Lung microvascular endothelial cell (primary cell): ENCODE results near the gene MRM2. TPM values are rescaled to one million over a fixed set of nuclear protein-coding genes. Genes with fewer than 3 reads are reported as not detected.

ENCODE experiments used
- DNase-seq, 2 donors: peaks; one replicate each; pipeline versions ENCODE4 v3.0.0 to v3.0.0-alpha.2; 2010; ENCODE audit warnings: low read depth in 2 of 2
- total RNA-seq: library from RNA; depleted of rRNA; stranded (reverse); fragments of >200 nt; gene quantifications from 2 replicates; pipeline ENCODE4 v1.2.1, GENCODE V29; 2014

The MRM2 gene
- total RNA-seq, 1 donor from 2014 or later = 13.7 TPM

DNA sequence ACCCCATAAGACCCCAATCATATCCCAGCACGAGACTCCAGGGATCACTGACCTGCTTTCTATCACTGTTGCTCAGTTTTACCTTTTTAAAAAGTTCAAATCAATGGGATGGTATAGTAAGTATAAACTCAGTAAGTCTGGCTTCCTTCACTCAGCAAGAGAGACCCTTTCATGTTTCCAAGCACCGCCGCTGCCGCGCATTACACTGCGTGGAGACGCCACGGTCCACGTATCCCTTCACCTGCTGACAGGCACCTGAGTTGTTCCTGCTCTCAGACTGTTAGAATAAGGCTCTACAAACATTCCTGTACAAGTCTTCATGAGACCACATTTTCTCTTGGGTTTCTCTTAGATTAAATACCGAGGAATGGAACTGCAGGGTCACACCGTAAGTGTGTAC is 37.6 kb downstream of the MRM2 start:
- DNase-seq = no peak

DNA sequence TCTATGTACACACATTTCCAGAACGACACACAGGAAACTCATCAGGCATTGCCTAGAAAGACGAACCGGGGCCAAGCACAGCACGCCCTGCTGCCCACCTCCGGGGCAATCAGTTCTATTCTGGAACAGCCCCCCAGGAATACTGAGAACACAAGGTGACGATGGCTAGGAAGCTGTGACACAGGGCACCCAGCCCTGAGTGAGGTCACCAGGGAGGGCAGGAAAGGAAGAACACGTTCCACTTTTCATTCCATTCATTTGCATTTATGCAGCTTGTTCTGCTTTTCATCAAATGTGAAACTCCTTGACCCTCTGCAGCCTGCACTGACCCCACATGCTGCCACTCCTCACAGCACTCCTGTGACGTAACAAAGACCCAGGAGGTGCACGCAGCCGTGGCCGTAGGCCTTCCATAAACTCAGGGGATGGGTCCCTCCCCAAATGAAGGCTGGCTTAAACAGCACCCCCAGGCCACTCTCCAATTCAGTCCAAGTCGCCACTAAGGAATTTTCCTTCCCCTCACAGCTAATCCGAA is 38.2 kb downstream of the MRM2 start:
- no peak for DNase-seq

DNA sequence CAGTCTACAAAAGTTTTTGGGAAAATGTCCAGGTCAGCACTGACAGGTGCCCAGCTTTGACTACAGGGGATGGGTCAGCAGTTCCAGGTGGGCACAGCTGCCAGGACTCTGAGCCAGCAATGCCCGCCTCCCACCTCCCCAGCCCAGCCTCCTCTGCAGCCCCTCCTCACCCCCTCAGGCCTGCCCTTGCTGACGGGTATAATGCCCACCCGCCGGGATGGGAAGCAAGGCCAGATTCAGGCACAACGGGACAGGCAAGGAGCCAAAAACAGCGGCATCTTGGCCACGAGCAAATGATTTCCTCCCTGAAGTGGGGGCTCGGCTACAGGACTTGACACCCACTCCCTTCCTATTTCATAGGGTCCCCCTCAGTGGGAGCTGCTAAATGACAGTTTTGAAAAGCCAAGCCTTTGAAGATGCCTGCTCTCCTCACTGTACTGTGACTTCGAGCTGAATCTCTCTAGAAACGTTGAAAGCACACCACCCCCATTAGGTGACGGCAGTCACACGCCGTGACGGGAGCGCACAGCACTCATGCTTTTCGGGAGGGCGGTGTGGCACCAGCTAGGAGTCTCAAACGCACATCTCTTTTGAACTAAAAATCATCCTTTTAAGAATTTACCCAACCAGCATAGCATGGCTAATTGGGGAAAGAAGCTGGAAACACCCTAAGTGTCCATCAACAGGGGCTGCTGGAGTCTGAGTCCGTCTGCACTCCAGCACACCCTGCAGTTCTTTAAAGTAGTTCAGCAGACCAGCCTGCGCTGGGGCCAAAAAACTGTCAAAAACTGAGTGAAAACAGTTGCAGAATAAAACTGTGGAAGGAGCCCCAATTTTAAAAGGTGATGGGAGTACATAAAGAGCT is 38.9 kb downstream of the MRM2 start:
- DNase-seq = no peak

DNA sequence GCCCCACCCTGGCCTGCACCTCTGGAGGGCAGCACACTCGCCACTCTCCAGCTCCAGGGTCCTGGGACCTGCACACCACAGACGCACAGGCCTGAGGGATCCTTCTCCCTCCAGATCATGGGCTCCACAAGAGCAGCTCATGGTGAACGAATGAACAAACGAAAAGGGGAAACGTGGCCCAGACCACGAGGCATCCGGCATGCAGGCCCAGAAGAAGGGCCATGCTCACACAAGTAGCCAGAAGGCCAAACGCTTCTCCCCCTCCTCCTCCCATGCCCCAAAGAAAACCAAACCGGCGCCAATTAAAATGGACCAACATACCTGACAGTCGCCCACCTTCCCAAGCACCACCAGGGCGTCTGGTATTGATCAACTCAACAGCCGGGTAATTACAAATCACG is 39.6 kb downstream of the MRM2 start:
- no peak for DNase-seq

DNA sequence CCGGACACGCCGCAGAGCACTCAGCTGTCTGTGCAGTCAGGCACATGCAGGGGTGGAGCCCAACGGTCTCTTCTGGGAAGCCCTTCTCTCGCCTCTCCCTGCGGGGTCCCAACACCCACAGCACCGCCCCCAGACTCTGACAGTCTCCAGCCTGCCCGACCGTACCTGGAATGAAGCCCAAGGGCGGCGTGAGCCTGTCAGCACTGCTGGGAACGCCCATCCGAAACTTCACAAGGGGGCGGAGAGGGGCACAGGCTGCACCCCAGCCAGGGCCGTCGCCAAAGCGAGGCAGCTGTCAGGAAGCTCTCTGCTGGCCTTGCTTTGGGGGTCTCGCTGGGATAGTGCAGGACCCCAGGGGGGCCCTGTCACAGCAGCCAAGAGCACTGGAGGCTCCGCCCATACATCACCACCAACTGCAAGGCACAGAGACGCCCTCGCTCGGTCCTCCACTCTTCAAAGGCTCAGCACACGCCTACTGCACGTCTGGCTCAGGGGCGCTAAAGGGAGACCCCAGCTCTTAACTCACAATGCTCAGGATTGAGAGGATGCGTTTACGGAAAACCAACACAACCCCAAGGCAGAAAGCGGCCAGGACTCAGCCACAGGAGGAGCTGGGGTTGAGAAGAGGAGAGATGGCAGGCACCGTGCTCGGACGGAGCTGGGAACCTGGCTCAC is 40.2 kb downstream of the MRM2 start:
- no peak for DNase-seq

DNA sequence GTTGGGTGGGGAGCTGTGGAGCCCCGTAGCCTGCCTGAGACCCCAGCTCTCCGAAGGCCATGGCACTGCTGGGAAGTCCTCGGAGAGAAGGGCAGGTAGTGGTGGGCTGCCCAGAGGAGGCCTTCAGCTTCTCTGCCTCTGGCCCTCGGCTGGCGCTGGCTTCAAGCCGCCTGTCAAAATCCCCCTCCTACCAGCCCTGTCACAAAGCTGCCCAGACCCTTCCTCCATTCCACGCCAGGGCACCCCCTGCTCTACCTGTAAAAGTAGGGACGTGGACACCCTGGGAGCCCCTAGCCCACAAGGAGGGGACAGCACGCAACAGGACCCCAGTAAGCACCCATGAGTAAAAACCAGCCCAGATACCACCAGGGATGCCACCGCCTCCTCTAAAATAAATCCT is 40.9 kb downstream of the MRM2 start:
- DNase-seq = no peak

DNA sequence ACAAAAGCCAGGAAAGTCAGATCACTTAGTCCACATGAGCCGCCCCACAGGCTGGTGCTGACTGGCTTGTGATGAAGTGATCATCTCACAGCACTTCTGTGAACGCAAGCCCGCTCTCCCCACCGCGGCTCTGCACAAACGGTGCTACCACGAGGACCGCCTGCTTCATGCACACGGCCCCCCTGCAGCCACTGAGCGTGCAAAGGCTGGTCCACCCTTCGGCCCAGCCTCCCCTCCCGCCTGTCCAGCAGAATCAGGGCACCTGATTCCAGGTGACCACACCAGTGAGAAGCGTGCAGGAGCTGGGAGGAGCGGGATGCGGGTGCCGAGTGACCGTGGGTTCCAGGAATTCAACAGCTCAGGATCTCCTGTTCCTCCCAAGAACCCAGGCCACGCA is 41.4 kb downstream of the MRM2 start:
- DNase-seq = no peak

DNA sequence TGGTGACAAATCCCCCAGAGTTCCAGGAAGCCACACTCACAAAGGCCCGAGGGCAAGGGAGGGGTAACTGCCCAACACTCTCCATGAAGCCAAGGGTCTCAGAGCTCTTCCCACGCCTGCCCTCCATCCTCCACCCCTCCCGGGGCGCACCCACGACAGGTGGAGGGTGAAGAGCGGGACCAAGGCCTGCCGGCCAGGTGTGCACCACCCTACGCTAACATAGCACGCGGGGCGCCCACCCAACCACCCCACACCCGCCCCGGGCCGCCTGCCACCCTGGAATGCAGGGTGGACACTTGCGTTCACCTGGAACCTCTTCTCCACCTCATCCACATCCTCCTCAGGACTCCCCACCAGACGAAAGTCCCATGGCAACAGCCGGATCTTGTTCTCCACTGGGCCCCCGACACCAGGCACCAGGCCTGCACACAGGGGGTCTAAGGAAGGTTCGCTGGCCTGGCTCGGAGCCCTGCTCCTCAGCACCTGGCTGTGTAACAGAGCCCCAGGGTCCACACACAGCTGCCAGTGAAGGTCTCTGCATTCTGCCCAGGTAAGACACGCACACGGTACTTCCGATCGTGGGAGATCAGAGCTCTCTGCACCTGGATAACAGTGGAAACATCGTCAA is 41.9 kb downstream of the MRM2 start:
- DNase-seq = no peak

DNA sequence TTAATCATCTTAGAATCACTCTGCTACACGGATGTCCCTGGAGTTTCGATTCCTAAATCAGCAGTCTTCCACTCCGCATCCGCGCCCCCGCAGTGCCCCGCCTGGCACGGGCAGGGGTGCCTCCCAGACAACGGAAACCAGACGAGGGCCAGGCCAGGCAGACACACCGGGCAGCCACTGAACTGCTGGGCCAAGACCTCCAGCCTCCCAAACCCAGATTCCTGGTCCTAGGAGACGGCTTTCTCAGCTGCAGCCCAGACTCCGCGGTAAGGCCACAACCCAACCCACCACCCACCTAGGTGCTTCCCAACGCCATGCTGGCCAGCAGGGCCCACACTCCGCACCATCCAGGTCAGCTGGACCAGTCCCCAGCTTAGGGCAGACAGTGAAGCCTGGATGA is 42.5 kb downstream of the MRM2 start:
- no peak for DNase-seq

DNA sequence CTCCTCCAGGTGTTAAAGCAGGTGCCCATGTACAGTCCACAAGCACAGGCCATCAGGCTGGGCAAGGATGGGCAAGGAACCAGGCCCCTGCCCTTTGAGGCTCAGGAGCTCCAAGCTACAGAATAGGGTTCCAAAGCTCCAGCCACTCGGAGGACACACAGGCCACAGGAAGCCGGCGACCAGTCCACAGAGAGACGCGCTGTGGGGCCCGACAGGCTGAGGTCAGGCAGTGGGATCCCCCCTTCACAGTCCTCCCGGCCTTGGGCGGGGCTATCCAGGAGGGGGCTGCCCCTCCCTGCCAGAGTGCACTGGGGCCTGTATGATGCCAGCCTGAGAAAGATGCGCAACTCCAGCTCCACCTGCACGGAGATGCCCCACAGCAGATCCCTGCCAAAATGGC is 43.2 kb downstream of the MRM2 start:
- no peak for DNase-seq

DNA sequence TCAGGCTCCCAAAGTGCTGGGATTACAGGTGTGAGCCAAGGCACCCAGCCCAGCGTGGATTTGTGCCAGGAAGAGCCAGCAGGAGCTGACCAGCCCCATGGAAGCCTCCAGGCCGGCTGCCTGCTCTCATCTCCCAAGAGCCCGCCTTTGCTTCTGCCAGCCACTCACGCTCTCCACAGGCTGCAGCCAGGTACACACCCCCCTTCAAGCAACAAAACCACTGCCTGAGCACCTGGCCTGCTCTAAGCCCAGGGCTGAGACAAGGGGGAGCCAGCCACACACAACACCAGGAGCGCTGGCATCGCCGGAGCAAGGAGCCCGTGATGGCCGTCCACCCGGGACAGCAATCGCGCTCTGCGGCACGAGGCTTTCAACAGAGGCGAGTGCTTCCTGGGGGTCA is 43.8 kb downstream of the MRM2 start:
- no peak for DNase-seq

DNA sequence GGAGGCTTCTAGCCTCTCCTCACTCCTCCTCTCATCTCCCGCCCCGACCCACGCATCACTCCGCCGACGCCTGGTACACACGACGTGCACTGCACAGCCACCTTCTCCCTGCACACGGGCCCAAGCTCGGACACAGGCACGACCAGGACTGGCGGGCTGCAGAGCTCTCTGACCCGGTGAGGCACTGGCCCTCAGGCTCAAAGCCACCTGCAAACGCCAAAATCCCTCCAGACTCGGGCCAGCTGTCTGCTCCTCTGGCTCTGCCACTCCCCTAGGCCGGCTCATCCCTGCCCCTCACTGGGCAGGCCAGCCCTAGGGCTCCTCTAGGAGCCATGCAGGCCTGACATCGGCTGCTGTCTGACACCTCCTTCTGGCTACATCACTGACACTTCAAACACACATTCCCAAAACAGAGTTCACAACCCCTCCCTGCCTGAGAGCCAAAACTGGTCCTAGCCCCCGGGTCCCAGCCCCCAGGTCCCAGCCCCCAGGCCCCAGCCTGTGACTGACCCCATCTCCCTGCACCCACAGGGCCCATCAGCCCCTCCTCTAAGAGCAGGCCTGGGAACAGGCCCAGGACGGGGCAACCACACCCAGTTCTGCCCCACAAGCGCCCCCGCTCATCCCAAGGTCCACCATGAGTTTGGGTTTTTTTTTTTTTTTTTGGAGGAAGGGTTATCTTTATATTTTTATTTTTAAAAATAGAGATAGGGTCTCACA is 44.4 kb downstream of the MRM2 start:
- no peak for DNase-seq

DNA sequence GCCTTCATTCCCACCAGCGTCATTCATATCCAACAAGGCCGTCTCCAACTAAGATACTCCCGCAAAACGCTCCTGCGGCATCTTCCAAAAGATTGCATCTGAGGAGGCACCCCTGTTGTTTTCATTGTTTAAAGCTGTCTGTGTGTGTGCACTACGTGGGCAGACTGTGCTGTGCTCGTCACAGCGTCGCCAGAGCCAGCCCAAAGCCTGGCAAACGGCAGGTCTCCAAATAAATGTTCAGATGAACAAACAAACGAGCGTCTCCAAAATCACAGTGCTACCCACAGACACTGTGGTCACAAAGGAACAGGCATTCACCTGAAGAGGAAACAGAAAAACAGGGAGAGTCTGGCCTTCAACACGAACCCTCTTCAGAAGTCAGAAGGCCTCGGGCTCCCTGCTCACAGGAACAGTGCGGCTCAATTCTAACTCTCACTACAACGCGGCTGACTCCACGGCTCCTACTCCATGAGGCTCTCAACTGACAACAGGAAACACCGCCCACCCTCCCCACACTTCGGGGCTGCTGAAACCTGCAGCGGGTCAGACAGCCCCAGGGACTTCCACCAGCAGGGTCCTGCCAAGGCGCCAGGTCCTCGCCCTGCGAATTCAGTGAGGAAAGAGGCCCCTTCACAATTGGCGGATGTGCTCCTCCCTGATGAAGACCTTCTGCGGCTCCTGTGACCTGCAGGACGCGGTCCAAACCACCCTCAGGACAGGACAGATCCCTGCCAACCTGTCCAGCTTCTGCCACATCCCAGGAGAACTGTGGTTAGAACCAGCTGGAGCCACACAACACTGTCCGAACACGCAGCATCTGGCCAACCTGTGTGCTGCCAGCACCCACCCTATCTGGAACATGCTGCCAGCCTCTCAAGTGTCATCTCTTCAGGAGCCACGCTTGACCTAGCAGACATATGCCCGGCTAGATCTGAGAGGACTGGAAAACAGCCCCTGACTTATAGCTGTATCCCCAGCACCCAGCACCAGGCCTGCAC is 45.3 kb downstream of the MRM2 start:
- DNase-seq = no peak

DNA sequence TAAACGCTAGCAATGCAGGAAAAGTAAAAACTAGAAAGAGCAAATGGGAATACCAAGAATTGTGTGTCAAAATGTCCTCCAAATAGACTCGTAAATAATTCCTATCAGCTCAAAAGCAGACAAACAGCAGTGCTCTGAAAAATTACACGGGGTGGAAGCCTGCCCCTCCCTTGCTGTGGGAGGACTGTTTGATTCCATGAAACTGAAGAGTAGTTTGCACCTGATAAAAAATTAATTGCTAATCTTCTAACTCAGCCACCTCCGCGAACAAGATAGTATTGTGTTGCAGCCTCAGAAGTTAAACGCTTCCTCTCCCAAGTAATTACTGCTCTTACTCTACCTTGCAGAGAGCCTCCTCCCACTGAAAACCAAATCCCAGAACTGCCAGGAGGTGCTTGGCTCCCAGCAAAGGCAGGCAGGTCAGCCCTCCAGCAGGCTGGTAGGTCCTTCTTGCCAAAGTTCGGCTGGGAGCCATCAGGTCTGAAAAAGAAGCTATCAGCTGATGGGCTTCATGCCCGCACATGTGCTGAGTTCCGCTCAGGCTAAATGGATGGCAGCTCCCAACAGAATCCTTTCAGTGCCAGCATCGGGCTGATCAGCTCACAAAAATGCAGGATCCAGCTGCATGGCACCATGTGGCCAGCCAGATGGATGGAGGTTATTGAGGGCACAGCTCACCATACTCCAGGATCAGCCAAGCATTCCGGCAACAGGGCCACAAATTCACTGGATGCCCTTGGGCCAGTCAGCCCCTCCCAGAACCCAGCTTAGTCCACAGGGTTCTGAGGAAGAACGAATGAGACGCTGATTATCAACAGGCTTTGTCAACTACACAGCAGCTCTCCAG is 46.4 kb downstream of the MRM2 start:
- no peak for DNase-seq

DNA sequence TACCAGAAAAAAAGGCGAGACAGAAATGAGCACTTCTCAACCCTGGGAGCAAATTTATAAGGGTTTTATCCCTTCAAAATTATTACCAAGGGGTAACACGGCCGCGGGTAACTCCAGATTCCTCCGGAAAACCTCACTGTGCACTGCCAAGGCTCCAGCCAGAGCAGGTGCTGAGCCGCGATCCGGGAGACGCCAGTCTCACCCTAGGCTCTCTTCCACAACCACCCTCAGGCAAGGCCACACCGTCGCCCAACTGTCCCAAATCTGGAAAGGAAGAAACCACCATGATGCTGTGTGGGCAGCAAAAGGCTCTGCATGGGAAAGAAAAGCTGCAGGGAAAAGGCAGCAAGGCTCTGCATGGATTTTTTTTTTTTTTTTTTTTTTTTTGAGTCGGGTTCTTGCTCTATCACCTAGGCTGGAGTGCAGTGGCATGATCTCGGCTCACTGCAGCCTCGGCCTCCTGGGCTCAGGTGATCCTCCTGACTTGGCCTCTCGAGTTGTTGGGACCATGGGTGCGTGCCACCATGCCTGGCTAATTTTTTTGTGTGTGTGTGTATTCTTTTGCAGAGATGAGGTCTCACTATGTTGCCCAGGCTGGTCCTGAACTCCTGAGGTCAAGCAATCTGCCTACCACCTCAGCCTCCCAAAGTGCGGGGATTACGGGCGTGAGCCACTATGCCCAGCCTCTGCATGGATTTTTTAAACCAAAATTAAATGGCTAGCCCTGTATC is 48.3 kb downstream of the MRM2 start:
- no peak for DNase-seq

DNA sequence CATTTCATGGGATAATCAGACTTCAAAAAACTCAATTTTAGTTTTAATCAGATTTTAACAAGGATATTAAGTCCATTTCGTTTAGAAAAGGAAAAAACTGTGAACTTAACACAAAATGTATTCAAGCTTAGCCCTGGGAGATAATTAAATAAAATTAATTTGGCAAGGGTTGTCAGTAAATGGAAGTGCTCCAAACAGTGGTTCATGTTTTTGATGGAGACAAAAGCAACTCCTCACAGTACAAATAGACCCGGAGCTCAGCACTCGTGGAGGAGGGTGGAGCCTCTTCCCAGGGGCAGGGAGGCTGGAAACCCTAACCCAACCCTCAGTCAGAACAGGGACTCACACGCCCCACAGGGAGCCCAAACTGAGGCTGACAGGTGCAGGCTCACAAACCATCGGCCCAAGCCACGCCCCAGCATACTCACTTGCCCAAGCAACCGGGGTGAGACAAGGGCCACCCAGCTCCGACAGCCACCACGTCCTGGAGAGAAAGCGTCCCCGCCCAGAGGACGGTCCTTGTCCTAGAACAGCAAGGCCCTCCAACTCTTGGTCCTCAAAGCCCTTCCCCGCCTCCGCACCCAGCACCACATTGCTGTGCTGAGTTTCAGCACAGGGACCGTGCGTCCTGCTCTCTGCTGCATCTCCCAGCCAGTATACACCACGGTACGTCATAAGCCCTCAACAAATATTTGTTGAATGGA is 49.0 kb downstream of the MRM2 start:
- no peak for DNase-seq

DNA sequence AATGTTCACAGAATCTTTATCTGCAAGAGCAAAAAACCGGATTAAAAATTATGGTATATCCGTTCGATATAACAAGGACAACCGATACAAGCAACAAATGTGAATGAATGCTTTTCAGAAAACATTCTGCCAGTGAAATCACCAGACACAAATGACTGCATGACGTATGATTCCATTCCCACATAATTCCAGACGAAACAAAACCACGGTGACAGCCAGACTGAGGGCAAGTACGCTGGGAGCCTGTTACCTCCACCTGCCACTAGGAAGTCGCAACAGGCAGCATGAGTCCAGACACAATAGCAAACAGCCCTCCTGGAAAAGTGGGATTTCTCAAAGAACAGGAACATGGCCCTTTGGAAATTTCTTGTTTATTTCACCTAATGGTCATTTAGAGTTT is 51.0 kb downstream of the MRM2 start:
- no peak for DNase-seq

DNA sequence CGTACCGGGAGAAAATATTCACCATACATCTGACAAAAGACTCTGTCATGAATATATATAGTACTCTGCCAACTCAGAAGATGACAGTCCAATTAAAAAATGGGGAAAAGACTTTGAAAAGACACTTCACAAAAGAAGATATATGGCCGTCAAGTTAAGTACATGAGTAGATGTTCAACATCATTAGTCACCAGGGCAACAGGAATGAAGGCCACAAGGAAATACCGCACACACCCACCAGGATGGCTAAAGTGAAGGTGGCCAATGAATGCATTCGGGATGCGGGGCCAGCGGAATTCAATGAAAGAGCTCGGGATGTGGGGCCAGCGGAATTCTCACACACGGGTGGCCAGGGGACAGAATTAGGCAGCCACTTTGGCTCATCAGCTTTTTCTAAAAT is 51.5 kb downstream of the MRM2 start:
- DNase-seq = no peak
